Measurements from ENCODE around the gene FOXN1.

The FOXN1 gene

GRCh38 chr17:28524476-28525424 lies 18.6 kb downstream of the FOXN1 start:
- Histone ChIP-seq H3K9me3 (ENCODE audit: low read depth, low read length) (no peaks in the 10 kb centered on the region), H3K36me3 (ENCODE audit: insufficient read depth, low read length) (no peaks in the 10 kb centered on the region), H3K27ac (no peak overlapping the region), H3K4me3 (no peak overlapping the region), H3K9ac (ENCODE audit: insufficient read length) (no peak overlapping the region)
- TF ChIP-seq EZH2 (IDR thresholded peaks at IDR 0.05) = no peak
- TF ChIP-seq POLR2AphosphoS5 (IDR thresholded peaks at IDR 0.05; ENCODE audit: borderline replicate concordance, low read depth, low read length) = no peak
- TF ChIP-seq FOXP2 (optimal IDR thresholded peaks at IDR 0.05; ENCODE audit: control extremely low read depth, extremely low read length, insufficient read depth) = no peak
- no peak for DNase-seq (ENCODE audit: low read depth, low spot score)

- H3K27ac ChIP-seq = no peak overlapping the region
- no peaks in the 10 kb centered on the region for H3K9me3 ChIP-seq (ENCODE audit: low read depth, low read length)
- TF ChIP-seq EZH2 (IDR thresholded peaks at IDR 0.05) (no peak), FOXP2 (optimal IDR thresholded peaks at IDR 0.05; ENCODE audit: control extremely low read depth, extremely low read length, insufficient read depth) (no peak), POLR2AphosphoS5 (IDR thresholded peaks at IDR 0.05; ENCODE audit: borderline replicate concordance, low read depth, low read length) (no peak)
- no peak for DNase-seq (ENCODE audit: low read depth, low spot score)
- H3K36me3 ChIP-seq (ENCODE audit: insufficient read depth, low read length) = no peaks in the 10 kb centered on the region
- H3K9ac ChIP-seq (ENCODE audit: insufficient read length) = no peak overlapping the region
- no peak overlapping the region for H3K4me3 ChIP-seq
These were observed 20.2 kb downstream of the FOXN1 start for GRCh38 chr17:28526381-28526780.

- Histone ChIP-seq H3K4me3 (no peak overlapping the region), H3K27ac (no peak overlapping the region), H3K9ac (ENCODE audit: insufficient read length) (no peak overlapping the region), H3K9me3 (ENCODE audit: low read depth, low read length) (no peaks in the 10 kb centered on the region), H3K36me3 (ENCODE audit: insufficient read depth, low read length) (no peaks in the 10 kb centered on the region)
- DNase-seq (ENCODE audit: low read depth, low spot score) = no peak
- no peak for TF ChIP-seq EZH2 (IDR thresholded peaks at IDR 0.05)
- no peak for TF ChIP-seq POLR2AphosphoS5 (IDR thresholded peaks at IDR 0.05; ENCODE audit: borderline replicate concordance, low read depth, low read length)
- TF ChIP-seq FOXP2 (optimal IDR thresholded peaks at IDR 0.05; ENCODE audit: control extremely low read depth, extremely low read length, insufficient read depth) = no peak
These were observed 21.1 kb downstream of the FOXN1 start for GRCh38 chr17:28527181-28527681.

- TF ChIP-seq FOXP2 (optimal IDR thresholded peaks at IDR 0.05; ENCODE audit: control extremely low read depth, extremely low read length, insufficient read depth) (no peak), EZH2 (IDR thresholded peaks at IDR 0.05) (no peak), POLR2AphosphoS5 (IDR thresholded peaks at IDR 0.05; ENCODE audit: borderline replicate concordance, low read depth, low read length) (no peak)
- no peaks in the 10 kb centered on the region for H3K9me3 ChIP-seq (ENCODE audit: low read depth, low read length)
- H3K4me3 ChIP-seq = no peak overlapping the region
- no peak overlapping the region for H3K9ac ChIP-seq (ENCODE audit: insufficient read length)
- H3K36me3 ChIP-seq (ENCODE audit: insufficient read depth, low read length) = no peaks in the 10 kb centered on the region
- DNase-seq (ENCODE audit: low read depth, low spot score) = no peak
- no peak overlapping the region for H3K27ac ChIP-seq
These were observed 21.7 kb downstream of the FOXN1 start for GRCh38 chr17:28527859-28528258.

GRCh38 chr17:28528327-28529012 lies 22.3 kb downstream of the FOXN1 start:
- no peaks in the 10 kb centered on the region for H3K9me3 ChIP-seq (ENCODE audit: low read depth, low read length)
- TF ChIP-seq POLR2AphosphoS5 (IDR thresholded peaks at IDR 0.05; ENCODE audit: borderline replicate concordance, low read depth, low read length) = no peak
- TF ChIP-seq FOXP2 (optimal IDR thresholded peaks at IDR 0.05; ENCODE audit: control extremely low read depth, extremely low read length, insufficient read depth) = no peak
- no peak for TF ChIP-seq EZH2 (IDR thresholded peaks at IDR 0.05)
- no peak overlapping the region for H3K27ac ChIP-seq
- H3K4me3 ChIP-seq = no peak overlapping the region
- H3K36me3 ChIP-seq (ENCODE audit: insufficient read depth, low read length) = no peaks in the 10 kb centered on the region
- DNase-seq (ENCODE audit: low read depth, low spot score) = no peak
- no peak overlapping the region for H3K9ac ChIP-seq (ENCODE audit: insufficient read length)

- H3K27ac ChIP-seq = no peak overlapping the region
- no peak for DNase-seq (ENCODE audit: low read depth, low spot score)
- H3K4me3 ChIP-seq = no peak overlapping the region
- H3K36me3 ChIP-seq (ENCODE audit: insufficient read depth, low read length) = no peaks in the 10 kb centered on the region
- H3K9me3 ChIP-seq (ENCODE audit: low read depth, low read length) = no peaks in the 10 kb centered on the region
- TF ChIP-seq POLR2AphosphoS5 (IDR thresholded peaks at IDR 0.05; ENCODE audit: borderline replicate concordance, low read depth, low read length) = no peak
- TF ChIP-seq FOXP2 (optimal IDR thresholded peaks at IDR 0.05; ENCODE audit: control extremely low read depth, extremely low read length, insufficient read depth) = no peak
- TF ChIP-seq EZH2 (IDR thresholded peaks at IDR 0.05) = no peak
- no peak overlapping the region for H3K9ac ChIP-seq (ENCODE audit: insufficient read length)
These were observed 22.9 kb downstream of the FOXN1 start for GRCh38 chr17:28529013-28529400.

GRCh38 chr17:28530250-28530649 lies 24.1 kb downstream of the FOXN1 start:
- TF ChIP-seq EZH2 (IDR thresholded peaks at IDR 0.05) (no peak), POLR2AphosphoS5 (IDR thresholded peaks at IDR 0.05; ENCODE audit: borderline replicate concordance, low read depth, low read length) (no peak), FOXP2 (optimal IDR thresholded peaks at IDR 0.05; ENCODE audit: control extremely low read depth, extremely low read length, insufficient read depth) (no peak)
- H3K9ac ChIP-seq (ENCODE audit: insufficient read length) = no peak overlapping the region
- no peak for DNase-seq (ENCODE audit: low read depth, low spot score)
- no peaks in the 10 kb centered on the region for H3K9me3 ChIP-seq (ENCODE audit: low read depth, low read length)
- no peaks in the 10 kb centered on the region for H3K36me3 ChIP-seq (ENCODE audit: insufficient read depth, low read length)
- H3K4me3 ChIP-seq = no peak overlapping the region
- H3K27ac ChIP-seq = no peak overlapping the region

- Histone ChIP-seq H3K36me3 (ENCODE audit: insufficient read depth, low read length) (no peaks in the 10 kb centered on the region), H3K9me3 (ENCODE audit: low read depth, low read length) (no peaks in the 10 kb centered on the region), H3K4me3 (no peak overlapping the region), H3K27ac (no peak overlapping the region), H3K9ac (ENCODE audit: insufficient read length) (no peak overlapping the region)
- no peak for DNase-seq (ENCODE audit: low read depth, low spot score)
- TF ChIP-seq POLR2AphosphoS5 (IDR thresholded peaks at IDR 0.05; ENCODE audit: borderline replicate concordance, low read depth, low read length) (no peak), FOXP2 (optimal IDR thresholded peaks at IDR 0.05; ENCODE audit: control extremely low read depth, extremely low read length, insufficient read depth) (no peak)
These were observed 24.8 kb downstream of the FOXN1 start for GRCh38 chr17:28530926-28531325.

Measured in SK-N-MC (cell line).